BJ (cell line): ENCODE measurements around the gene UBN1. TPM values are rescaled to one million over a fixed set of nuclear protein-coding genes. Genes with fewer than 3 reads are reported as not detected.

ENCODE experiments used
- CTCF ChIA-PET: fragments of 350-600 bp; formaldehyde crosslinking; extraction: SDS; loops from one replicate; lab custom pipeline; 2021; ENCODE audit warnings: antibody characterized with exemption, inconsistent platforms; lab: Yijun Ruan, JAX
- POLR2A ChIA-PET: fragments of 300-600 bp; sonication (Branson Sonifier 250); formaldehyde crosslinking; extraction: SDS; loops from one replicate; lab custom pipeline; 2021; ENCODE audit warnings: antibody characterized with exemption; lab: Charles Lee
- DNase-seq: peaks from one replicate; pipeline ENCODE4 v3.0.0-alpha.2; 2011; ENCODE audit warnings: low read depth
- H3K27me3 ChIP-seq: 2 replicates; pipeline ENCODE4 v1.6.0; 2011; ENCODE audit warnings: low read length; ENCODE audit not compliant: control insufficient read depth, insufficient read depth
- H3K36me3 ChIP-seq: 2 replicates; pipeline ENCODE4 v1.5.1; 2011; ENCODE audit warnings: low read length; ENCODE audit not compliant: control insufficient read depth, insufficient read depth
- H3K4me3 ChIP-seq: 2 replicates; pipeline ENCODE4 v1.5.1; 2011; ENCODE audit warnings: low read depth, mild to moderate bottlenecking, control low read depth, low read length
- polyA plus RNA-seq: library from polyadenylated mRNA; depleted of rRNA; stranded (reverse); fragments of >200 nt; gene quantifications from 2 replicates; pipeline ENCODE4 v1.2.3, GENCODE V29; 2011
- TF ChIP-seq, protein P1 (sequence below): IDR thresholded peaks from 2 replicates; pipeline ENCODE4 v1.5.1; 2011; ENCODE audit warnings: low read depth, mild to moderate bottlenecking, control low read depth, inconsistent platforms, low read length, moderate library complexity; ENCODE audit not compliant: insufficient read depth

The UBN1 gene
- polyA plus RNA-seq, 1 experiment: 11.2 TPM

DNA sequence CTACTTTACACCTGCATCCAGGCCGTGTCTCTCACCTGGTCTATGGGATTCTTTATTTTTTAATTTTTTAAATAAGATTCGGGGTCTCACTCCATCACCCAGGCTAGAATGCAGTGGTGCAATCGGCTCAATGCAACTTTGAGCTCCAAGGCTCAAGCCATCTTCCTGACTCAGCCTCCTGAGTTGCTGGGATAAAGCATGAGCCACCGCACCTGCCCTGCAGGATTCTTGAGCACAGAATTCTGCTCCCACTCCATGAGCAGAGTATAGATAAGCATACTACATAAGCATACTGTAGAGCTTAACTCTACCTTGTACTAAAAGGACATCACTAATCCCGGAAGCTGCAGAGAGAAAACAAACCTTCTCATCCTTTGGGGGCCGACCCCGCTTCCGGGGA is 15.7 kb upstream of the UBN1 start:
- Histone ChIP-seq H3K27me3 (no peaks in the 10 kb centered on the region), H3K36me3 (peaks cover 37% of the 10 kb centered on the region), H3K4me3 (no peak overlapping the region)
- no peak for DNase-seq
- TF ChIP-seq, protein P1, sequence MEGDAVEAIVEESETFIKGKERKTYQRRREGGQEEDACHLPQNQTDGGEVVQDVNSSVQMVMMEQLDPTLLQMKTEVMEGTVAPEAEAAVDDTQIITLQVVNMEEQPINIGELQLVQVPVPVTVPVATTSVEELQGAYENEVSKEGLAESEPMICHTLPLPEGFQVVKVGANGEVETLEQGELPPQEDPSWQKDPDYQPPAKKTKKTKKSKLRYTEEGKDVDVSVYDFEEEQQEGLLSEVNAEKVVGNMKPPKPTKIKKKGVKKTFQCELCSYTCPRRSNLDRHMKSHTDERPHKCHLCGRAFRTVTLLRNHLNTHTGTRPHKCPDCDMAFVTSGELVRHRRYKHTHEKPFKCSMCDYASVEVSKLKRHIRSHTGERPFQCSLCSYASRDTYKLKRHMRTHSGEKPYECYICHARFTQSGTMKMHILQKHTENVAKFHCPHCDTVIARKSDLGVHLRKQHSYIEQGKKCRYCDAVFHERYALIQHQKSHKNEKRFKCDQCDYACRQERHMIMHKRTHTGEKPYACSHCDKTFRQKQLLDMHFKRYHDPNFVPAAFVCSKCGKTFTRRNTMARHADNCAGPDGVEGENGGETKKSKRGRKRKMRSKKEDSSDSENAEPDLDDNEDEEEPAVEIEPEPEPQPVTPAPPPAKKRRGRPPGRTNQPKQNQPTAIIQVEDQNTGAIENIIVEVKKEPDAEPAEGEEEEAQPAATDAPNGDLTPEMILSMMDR: no peak
- POLR2A ChIA-PET: no interaction called here
- CTCF ChIA-PET: no interaction called here

DNA sequence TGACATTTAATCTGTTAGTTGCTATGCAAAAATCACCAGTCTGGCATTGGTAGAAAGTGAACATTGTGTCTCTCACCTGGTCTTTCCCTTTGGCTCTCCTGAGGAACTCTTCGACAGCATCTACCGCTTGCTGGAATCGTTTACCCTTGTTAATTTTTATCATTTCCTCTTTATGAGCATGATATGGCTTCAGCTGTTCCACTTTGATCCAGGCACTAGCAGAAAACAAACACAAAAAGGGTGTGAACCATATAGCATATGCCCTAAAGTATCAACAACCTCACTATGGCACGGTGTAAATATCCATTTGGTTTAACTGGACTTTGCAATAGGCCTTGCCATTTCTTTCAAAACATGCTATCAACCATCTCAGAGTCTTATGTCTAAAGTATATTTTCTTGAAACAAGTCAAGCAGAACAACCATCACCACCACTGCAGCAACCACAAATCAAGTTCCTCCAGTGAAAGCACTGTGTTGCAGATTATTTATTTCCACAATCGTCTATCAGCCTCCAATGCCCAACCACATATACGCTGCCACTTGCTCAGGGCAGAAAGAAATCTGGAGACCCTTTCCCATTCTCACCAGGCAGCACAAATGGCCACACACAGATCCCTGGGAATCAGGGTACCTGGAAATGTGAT is 14.5 kb upstream of the UBN1 start:
- Histone ChIP-seq H3K27me3 (no peaks in the 10 kb centered on the region), H3K36me3 (peaks cover 33% of the 10 kb centered on the region), H3K4me3 (no peak overlapping the region)
- POLR2A ChIA-PET: no interaction called here
- TF ChIP-seq, protein P1: no peak
- CTCF ChIA-PET: no interaction called here
- no peak for DNase-seq

DNA sequence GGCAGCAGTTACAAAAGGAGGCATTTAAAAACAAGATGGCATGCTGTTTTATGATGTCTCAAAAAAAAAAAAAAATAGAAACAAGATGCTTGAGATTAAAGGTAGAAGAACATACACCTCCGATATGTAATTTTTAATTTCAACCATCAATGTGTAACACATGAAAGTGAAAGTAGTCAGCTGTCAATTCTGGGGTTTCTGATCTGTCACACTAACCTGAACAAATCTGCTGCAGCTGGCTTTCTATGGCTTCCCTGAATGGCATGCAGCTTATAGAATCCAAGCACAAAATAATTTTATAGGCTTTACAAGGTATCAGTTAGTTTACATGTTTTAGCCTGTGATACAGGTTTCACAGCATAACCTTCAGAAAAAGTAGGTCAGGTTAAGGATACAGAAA is 13.7 kb upstream of the UBN1 start:
- CTCF ChIA-PET: interaction anchor here (1.4 kb wide), 1 partner anchor 25 kb away, joined by 6 read pairs; no protein-coding TSS in a partner anchor
- no peaks in the 10 kb centered on the region for H3K27me3 ChIP-seq
- peaks cover 31% of the 10 kb centered on the region for H3K36me3 ChIP-seq
- no peak overlapping the region for H3K4me3 ChIP-seq
- TF ChIP-seq, protein P1: no peak
- DNase-seq: no peak
- POLR2A ChIA-PET: interaction anchor here (0.7 kb wide), 1 partner anchor 14 kb away, joined by 6 read pairs; no protein-coding TSS in a partner anchor

DNA sequence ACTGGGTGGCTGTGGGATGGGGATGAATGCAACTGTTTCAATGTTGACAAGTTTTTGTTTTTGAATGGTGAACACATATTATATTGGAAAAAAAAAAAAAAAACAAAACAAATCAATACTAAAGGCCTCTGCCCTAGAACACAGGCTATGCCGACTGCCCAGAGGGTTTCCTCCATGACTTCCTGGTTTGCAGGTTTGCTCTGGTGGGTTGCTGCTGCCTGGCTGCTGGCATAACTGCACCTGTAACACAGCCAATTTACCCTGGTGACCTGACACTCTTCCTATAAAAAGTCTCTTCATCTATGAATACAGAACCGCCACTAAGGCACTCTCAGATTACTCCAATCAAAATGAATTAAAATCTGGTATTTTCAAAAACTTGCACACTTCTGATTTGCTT is 10.6 kb upstream of the UBN1 start:
- Histone ChIP-seq H3K4me3 (no peak overlapping the region), H3K36me3 (peaks cover 25% of the 10 kb centered on the region), H3K27me3 (no peaks in the 10 kb centered on the region)
- TF ChIP-seq, protein P1: no peak
- ChIA-PET CTCF (interaction anchor here (1.3 kb wide), 1 partner anchor 10 kb away, joined by 3 read pairs; no protein-coding TSS in a partner anchor), POLR2A (no interaction called here)
- no peak for DNase-seq

DNA sequence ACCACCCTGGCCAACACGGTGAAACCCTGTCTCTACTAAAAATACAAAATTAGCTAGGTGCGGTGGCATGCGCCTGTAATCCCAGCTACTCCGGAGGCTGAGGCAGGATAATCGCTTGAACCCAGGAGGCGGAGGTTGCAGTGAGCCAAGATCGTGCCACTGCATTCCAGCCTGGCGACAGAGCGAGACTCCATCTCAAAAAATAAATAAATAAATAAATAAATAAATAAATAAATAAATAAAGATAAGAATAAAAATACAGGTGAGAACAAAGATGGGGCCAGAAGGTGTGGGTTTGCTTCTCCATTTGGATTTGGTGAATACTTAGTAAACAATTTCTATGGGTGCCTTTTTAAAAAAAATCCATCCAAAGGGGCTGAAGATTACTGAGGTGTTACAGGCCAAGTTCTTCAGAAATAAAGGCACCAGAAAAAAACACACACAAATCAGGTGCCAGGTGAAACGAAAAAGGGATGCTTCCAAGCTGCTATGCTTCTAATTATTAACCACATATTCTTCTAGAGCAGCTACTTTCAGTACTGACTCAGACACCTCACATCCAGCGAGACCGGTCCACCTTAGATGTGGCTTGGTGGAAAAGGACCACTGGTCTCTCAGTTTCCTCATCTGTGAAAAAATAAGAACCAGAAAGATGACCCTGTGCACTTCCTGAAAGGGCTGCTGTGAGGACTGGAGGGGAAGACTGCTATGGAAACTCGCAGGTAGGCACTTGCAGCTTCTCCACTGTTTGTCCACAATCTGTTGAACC is 9.4 kb upstream of the UBN1 start:
- DNase-seq: no peak
- TF ChIP-seq, protein P1: no peak
- Histone ChIP-seq H3K36me3 (peaks cover 17% of the 10 kb centered on the region), H3K27me3 (no peaks in the 10 kb centered on the region), H3K4me3 (no peak overlapping the region)
- ChIA-PET CTCF (no interaction called here), POLR2A (no interaction called here)
